NCI-H2029 (cell line): ENCODE data around the gene PPFIBP2.

Experiments
- DNase-seq: peaks from one replicate; lab custom pipeline; 2025; lab: John Stamatoyannopoulos, UW

The PPFIBP2 gene

DNA sequence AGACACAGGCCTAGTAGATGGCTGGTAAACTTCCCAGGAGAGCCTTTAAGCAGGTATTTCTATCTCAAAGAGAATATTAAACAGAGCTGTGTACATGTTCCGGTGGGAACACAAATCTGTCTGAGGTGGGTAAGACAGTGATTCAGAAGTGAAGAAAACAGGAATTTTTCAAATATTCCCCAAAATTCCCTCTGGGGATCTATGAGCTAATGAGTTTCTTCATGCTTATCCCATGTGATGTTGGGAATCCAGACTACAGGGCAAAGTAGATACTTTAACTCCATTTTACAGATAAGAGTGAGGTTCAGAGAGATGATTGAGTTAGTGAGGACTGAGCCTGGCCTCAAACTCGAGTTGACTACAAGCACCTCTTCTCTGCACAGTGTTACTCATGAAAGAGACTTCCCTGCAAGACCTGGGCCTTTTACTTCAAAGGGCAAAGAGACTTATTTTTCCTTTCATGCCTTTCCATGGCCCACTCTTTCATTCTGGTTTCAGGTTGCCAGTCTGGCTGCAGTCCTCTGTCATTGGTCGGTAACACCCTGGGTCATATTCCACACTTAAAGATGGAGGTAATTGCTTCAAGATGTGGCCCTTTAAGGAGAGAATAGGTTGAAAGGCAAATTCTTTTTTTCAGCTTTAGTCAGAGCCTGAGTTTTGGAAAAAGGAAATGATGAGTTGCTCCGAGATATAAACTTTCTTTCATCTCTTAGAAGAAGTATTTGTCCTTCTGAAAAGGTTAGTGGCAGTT is 89.4 kb downstream of the PPFIBP2 start:
- DNase-seq, result no peak

DNA sequence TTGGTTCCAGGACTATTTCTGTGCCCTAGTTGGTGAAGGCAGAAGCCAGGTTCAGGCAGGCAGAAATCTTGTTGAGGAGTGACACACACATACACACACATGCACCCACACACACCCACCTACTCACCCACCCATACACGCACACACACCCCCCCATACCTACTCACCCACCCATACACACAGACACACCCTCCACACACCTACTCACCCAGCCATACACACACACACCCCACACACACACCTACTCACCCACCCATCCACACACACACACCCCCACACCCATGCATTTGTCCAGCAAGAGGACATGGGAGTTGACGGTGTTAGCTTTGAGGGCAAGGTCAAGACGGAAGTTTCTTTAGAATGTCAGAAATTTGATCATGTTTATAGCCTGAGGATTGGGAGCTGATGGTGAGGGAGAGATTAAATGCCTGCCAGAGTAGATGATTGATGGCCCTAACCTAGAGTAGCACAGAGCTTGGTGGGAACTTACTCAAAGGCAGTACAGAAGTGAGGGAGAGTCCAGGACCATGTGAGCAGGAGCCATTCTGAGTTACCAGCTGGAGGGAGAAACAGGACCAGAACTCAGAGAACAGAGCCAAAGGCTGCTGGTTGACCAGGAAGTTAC is 90.6 kb downstream of the PPFIBP2 start:
- DNase-seq, result no peak

DNA sequence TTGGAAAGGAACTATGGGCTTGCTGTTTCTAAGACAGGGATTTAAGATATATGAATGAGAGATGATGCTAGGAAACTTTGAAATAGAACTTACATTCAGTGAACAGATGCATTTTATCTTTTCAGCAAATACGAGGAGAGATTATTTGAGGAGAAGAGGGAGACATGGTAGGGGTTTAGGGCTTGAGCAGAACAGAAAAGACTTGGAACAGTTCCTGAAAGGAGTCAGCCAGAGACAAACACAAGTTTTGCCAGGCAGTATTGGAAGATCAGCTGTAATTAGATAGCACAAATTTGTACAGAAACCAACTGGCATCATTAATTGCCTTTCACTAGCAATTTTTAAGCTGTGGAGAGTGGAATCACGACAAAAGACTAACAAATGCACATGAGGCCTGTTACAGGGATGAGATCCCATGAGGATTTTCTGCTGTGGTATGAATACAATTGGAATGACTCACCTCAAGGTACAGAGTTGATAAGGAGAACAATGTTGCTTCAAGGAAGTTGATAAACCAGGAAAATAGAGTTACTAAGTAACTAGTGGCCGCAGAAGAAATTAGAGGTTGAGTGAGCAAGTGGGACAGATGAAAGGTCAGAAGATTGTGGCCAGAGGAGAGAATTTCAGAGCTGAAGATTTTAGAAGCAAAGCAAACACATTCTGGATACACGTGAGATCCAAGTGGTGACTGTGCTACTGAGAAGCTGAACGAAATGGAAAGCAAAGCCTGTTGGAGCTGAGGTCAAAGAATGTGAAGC is 91.6 kb downstream of the PPFIBP2 start:
- DNase-seq, result no peak

DNA sequence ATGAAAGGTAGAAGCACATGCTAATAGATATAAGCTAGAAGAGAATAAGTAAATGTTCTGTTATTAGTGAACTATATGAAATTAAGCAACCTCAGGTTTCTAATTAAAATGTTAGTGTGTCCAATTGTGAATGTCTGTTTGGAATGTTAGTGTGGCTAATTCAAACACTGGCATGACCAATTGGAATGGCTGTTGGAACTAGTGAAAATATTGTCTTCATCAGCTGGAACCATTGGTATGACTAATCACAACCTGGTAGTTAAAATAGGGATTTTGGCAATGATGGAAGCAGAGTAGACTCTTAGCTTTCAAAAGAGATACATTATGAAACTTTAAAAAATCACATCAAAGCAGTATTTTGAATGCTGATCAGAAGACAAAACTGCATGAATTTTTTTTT is 92.7 kb downstream of the PPFIBP2 start:
- DNase-seq, result no peak

DNA sequence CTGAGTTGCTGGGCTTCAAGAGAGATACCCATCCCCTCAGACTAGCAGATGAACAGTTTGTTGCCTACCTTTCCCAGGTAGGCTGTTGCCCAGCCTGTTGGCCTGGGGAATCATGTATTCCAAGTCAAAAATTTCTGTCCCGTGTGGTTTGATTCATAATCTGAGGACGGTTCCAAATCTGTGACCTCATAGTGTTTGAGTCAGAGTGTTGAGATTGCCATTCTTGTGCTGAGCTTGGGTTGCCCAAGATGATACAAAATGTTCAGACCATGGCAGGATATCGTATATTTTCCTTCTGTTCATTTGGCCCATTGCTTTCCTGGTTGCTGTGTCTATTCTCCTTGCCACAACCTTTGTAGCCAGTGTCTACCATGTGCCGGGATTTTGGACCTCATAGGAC is 95.2 kb downstream of the PPFIBP2 start:
- DNase-seq, result no peak

DNA sequence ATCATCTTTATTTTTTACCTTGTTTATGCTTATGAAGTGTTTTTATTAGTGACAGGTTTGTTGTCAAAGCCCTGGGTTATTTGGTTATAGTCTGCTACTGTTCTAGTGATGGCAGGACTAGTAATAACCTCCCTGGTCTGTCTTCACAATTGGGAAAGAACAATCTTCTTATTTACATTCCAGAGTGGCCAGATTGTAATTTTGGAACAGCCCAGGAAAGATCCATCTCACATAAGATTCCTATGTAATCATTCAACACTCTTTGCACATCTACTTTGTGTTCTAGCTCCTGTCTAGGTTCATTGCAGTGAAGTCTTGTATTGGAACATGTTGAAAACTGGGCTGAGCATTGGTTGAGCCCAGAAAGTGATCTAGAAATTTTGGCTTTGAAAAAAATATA is 95.7 kb downstream of the PPFIBP2 start:
- DNase-seq, result no peak

DNA sequence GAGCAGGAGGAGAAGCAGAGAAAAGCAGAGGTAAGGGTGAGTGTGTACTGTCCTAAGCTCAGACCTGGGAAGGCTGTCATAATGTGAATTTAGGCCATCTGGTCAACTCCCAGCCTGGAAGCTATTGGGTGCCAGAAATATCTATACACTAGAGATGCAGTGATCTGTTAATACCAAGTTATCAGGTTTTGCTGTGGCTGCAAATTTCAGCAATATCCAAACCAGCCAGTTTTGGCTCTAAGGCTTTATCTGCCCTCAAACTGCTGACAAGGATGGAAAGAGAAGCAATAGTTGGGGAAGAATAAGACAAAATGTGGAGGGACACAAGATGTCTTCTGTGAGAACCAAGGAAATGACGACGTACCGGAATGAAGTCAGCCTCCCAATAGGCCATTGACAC is 96.6 kb downstream of the PPFIBP2 start:
- DNase-seq, result no peak

DNA sequence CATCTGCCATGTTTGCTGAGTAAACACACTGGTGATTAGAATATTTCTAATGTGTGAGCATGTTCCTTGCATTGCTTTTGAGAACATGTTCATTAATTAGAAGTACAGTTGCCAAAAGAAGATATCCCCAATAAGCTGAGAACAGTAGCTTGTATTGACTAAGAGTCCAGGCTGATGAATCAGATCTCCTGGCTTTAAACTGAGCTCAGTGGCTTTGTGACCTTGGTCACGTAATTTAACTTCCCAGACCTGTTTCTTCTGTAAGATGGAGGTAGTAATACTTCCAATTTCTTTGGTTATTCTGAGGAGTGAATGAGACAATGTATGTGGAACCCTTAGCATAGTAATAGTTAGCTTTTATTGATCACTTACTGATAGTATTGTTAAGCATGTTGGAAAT is 97.6 kb downstream of the PPFIBP2 start:
- no peak for DNase-seq

DNA sequence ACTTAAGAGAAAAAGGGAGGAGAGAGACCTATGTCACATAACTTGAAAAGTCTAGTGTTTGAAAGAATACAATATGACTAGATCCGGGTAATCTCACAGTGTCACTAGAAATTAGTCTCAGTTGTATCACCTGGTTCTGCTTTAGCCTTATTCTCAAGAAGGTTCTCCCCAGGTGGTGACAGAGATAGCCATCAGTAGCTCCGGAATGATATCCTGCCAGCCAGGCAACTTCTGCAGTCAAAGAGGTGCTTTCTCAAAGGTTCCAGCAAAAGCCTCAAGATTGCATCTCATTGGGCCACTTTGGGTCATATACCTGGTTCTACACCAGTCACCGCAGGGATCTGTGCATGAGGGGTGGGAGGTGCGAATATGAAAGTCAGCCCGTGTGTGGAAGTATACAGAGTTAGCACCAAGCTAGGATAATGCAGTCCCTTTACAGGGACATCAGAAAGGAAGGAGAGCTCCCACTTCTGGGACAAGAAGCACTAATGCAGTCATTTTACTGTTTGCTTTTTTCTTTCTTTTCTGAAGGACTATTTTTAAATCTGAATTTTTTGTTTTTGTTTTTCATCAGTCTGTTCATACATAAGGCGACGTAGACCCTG is 98.4 kb downstream of the PPFIBP2 start:
- DNase-seq, result no peak

DNA sequence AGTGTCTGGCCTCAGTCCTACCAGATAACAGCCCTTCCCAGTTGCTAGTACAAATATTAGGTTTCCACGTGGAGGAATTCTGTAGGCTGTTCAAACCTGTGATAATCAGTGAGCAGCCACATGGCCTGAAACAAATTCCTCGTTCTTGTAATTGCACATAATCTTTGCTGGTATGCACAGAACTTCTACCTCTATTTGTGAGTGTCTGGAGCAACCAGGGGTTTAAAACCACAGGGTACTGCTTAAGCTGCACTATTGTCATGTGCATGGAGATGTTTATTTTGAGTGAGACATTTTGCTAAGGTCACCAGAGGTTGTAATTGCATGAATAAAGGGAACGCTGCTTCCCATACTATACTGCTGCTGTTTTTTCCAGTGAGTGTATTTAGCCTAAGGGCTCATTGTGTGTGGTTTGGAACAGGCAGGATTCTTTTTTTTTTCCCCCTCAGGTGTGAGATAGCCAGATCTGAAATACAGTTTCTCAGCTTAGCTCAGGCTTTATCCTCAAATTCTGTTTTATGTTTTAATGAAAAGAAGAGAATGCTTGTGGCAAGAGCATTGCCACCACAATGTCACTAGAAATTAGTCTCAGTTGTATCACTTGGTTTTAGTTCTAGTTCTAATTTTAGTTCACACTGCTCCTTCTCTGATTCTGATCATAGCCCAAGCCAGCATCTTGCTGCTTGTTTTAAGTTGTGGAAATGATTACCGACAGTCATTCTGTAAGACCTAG is 99.0 kb downstream of the PPFIBP2 start:
- DNase-seq, result no peak

DNA sequence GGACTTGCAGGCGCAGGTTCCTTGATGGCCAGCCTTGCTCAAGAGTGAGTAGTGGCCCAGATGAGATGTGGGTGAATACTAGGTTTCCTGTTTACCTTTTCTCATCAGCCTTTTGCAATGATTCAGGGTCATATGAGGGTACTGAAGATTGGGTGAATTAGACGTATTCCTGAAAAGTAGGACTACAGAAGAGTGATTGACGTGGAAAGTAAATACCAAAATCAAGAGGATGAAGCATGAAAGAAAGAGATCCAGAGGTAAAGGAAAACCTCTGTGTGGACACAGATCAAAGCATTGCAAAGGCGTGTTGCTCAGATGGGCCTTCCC is 99.6 kb downstream of the PPFIBP2 start:
- DNase-seq, result no peak

DNA sequence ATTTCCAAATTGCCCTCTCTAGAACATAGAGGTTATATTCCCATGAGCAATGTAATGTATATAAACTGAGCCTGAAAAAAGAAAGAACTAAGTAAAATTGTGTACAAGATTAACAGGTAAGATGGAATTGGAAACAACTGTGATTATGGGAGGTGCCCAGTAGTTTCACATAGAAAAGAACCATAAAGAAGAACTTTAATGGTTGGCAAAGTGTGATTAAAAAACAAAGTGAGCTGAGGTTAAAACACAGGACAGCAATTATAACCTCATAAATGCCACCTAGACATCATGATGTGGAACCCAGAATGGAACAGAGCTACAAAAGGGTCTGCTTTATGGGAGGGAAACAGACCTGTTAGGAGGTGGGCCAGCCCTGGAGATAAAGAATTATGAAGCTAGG is 100.9 kb downstream of the PPFIBP2 start:
- no peak for DNase-seq

DNA sequence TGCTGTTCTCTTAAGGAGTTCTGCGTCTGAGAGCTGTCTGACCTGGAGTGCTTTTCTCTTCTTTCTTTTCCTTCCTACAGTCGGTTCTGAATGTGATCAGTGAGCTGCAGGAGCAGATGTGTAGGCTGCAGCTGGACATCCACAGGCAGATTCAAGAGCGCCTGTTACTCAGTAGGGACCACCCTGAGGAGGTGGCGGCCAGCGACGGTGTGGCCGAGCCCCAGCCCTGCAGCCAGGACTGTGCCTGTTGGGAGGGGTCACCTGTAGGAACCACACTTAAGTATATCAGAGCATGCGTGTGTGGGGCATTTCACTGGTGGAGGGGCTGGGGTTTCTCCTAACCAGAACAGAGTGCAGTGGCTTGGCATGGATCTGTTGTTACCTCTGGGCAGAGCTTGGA is 103.2 kb downstream of the PPFIBP2 start:
- no peak for DNase-seq

DNA sequence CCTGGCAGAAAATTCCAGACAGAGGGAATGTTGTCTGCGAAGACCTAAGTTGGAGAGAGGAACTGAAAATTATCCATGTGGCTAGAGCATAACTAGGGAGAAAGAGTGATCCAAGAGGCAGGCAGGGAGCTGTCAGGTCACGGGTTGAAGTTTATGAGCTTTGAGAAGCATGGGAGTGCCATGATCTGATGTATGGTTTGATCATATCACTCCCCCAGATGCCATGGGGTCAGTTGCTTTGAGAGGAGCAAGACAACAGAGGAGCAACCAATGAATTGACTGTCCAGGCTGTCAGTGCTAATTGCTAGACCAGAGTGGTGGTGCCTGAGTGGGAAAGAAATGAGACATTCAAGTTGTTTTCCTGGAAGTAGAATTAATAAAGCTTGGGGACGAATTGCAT is 105.5 kb downstream of the PPFIBP2 start:
- no peak for DNase-seq

DNA sequence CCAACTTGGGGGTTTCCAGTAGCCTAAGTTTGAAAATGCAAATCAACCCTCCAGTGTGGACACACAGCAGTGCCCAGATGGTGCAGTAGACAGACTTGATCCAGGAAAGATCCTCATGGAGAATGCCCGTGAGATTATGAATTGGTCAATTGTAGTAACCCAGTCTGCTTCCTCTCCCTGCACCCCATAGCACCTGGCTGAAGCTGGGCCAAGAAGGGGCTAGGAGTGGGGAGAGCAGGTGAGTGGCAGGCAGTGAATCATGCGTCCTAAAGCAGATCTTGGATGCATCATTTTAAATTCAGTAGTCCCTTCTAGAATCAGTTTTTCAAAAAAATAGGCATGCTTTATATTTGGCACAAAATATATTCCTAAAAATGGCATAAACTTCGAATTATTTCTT is 107.3 kb downstream of the PPFIBP2 start:
- DNase-seq, result no peak

DNA sequence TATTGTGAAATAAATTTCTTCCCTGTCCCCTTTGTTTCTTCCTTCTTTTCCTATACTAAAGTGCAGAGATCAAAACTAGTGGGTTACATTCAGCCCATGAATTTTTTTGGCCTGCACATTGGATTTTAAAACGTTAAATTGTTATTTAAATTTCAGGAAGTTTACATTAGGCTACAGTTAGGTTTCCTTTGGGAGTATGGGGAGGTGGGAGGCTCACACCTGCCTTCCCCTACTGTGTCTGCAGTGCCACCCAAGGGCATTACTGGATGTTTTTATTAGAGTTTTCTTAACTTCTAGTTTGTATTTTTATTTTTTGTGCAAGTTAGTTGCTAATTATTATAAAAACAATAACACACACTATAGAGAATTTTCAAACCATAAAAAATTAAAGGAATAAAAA is 107.8 kb downstream of the PPFIBP2 start:
- no peak for DNase-seq

DNA sequence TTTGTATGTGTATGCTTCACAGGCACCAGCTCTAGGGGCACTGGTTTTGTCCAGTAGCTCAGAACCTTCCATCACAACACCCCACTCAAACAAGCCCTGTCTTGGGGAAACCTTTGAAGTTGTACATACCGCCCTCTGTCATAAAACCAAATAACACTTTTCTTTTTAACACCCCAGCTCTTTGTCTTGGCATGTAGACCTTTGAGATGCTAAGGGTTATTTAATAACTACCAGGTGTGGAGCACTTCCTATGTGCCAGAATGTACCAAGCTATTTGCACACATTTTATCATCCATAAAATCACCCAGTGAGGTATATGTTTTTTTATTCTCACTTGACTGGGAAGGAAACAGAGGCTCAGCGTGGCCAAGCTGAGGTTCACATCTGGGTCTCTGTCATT is 108.9 kb downstream of the PPFIBP2 start:
- DNase-seq, result no peak

DNA sequence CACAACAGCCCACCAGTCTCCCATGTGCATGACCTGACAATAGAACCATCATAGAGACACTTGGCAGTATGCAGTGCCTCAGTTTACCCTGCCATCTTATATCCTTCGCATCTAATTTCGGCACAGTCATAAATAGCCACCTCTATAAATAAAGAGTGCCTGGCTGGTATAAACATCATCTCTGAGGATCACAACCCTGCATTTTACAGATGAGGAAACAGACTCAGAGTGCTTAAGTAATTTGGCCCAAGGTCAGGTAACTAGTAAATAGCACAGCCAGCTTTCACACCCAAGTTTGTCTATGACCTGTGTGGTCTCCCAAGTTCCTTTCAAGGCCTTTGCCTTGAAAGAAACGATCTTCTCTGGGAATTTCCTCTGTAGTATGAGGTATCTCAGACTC is 114.9 kb downstream of the PPFIBP2 start:
- no peak for DNase-seq

DNA sequence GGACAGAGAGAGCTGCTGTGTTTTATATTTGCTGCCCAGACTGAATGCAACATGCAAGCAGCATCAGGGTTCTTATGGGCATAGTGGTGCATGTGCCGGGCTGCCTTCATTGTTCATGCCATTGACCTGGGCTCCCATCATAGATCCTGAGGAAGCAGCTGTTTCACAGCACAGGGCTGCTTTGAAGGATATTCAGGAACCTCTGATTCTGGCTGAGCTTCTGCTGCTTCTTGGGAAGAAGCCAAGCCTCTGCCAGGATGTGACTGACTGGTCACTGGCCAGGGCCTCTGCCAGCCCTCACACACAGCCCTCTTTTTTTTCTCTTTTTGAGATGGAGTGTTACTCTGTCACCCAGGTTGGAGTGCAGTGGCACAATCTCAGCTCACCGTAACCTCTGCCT is 116.2 kb downstream of the PPFIBP2 start:
- no peak for DNase-seq

DNA sequence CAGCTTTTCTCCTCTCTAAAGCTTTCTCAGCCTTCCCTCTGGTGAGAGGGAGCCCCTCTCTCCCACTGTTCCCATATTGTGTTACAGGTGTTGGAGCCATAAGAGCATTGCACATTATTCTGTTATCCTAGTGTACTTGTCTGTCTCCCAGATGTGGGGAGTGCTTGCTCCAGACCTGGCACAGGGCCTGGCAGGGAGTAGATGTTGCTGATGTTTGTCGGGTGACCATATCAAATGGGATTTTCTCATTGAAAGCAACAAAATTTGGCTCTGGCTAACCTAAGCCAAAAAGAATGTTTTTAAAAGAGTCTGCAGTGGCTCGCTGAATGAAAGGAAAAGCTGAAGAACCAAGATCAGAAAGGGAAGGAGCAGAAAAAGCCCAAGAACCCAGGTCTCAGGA is 118.4 kb downstream of the PPFIBP2 start:
- no peak for DNase-seq

DNA sequence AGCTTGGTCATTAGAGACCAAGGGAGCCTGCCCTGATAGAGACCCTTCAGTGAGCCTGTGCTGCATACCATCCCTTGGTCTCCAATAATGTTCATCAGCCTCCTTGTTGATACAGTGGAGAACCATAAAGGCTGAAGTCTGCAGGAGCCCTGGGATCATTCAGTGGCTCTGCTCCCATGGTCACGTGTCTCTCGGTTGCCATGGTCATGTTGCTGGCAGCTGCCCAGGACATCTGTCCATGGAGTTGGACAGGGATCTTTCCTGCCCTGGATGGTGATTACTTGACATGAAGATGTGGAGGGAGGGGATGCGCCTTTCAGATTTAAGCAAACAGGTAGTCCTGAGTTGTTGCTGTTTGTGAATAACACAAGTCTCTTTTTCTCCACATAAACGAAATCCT is 121.3 kb downstream of the PPFIBP2 start:
- no peak for DNase-seq

DNA sequence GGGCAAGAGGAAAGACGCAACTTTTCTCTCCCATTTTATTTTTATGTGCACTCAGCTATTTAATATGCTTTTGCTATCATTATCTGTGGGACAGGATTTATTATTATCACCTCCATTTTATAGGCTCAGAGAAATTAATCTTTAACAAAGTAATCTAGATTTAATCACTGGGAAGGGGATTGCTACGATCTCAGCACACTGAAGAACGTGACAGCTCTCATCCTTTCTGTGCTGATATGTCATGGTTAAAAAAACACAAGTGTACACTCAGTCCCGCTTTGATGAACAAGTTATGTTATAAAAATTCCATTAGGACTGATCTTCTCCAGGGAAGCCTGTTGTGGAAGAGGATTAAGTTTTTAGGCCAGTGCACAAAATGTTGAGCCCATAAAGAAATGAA is 121.9 kb downstream of the PPFIBP2 start:
- DNase-seq, result no peak
